SKM-1 (cell line): Measurements from ENCODE around the gene TMEM191C.
"Not testable (repeated sequence)": the region's sequence is repeated elsewhere in the genome, so short reads cannot be mapped to it uniquely, and the experiment has no call there.

Experiments used
- DNase-seq: peaks from one replicate; lab custom pipeline; 2025; ENCODE audit not compliant: unreplicated experiment; lab: John Stamatoyannopoulos, UW

The TMEM191C gene

DNA sequence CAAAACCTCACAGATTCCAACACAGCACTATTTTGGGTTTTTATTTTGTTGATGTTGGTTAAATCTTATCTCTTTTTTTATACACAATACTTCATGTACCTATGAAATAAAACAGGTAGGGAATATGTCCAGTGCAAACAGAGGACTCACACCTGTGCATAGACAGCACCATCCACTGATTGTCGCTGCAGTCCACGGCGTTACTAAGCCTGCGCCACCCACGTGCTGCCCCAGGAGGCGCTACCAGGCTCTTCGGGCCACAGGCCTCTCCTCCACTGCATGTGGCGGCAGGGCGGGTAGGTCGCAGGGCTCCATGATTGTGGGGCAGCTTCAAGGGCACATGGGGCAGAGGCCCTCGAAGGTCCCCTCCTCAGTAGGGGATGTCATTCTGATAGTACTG is 5.8 kb downstream of the TMEM191C start:
- not testable (repeated sequence) for DNase-seq

DNA sequence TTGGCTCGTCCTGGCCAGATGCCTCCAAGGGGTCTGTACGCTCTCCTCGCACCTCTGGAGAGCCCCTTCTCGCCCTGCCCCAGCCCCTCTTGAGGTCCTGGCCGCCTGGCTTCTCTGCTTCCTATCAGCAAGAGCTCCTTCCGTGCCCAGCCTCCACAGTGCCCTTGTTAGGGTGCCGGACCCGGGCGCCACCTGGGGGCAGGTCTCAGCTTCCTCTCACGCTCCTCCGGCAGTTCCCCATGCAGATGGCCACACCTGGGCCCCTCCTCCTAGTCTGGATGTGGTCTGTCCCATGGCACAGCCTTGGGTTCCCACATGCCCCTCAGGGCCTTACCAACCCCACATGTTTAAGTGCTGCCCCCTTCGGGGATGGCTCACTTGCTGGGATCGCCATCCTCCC is 6.5 kb downstream of the TMEM191C start:
- not testable (repeated sequence) for DNase-seq

DNA sequence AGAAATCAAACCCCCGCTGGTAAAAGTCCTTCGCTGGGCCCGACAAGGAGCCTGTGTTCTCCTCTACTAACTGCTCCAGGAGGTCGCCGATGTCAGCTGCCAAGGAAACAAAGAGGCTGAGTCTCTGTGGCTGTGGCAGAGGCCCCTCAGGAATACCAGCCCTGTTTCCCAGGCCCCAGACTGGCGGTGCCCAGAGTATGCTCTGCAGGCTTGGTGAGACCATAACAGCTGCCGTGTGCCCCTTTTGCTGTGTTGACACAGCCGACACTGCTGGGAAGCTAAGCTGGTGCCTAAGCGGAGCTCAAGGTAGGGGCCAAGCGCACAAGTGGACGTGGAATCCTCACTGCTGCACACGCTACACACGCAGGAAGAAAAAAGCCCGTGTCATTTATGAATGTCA is 16.9 kb downstream of the TMEM191C start:
- DNase-seq, result not testable (repeated sequence)

DNA sequence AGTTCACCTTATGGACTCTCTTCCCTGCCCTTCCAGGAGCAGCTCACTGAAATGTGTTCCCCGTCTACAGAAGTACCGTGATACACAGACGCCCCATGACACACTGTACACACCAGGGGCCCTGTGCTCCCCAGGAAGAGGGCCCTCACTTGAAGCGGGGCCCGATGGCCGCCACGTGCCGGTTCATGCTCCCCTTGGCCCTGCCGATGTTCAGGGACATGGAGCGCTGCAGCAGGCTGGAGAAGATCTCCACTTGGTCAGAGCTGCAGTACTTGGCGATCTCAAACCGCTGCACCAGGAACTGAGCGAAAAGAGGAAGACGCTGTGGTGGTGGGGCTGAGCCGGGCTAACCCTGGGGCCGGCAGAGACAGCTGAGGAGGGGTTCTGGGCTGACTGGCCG is 20.5 kb downstream of the TMEM191C start:
- not testable (repeated sequence) for DNase-seq

DNA sequence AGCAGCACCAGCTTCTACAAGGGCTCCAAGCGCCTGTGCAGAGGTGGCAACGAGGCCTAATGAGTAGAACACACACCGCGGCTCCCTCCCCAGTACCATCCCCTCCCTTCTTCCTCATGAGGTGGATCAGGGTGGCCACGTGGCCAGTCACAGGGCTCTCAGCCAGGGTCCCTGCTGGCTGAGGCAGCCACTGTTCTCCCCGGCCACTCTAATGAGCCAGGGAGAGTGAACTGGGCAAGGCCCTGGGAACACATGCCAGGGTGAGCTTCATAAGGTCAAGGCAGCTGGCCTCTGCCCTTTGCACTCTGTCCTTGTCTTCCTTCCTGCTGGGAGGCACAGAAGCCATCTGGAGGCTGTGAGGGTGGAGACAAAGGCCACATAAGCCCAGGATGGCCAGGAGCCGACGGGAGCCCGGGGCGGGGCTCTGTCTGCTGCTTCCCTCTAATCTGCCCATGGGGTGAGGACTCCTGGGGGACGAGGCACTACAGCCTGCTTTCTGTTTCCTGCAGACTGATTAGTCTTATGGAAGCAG is 22.0 kb downstream of the TMEM191C start:
- not testable (repeated sequence) for DNase-seq

DNA sequence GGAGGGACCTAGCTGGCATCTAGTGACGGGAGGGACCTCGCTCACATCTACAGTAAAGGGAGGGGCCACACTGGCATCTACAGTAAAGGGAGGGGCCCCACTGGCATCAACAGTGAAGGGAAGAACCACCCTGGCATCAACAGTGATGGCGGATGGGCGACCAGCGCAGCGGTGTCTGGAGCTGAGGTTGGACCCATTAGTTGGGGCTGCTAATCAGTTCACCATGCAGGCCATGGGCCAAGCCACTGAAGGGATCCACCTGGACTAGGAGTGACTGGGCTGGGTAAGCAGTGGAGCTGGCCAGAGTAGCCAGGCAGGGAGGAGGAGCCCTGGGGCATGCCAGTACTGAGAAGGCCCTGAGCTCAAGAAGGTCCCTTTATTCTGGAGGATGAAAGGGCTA is 23.4 kb downstream of the TMEM191C start:
- not testable (repeated sequence) for DNase-seq

DNA sequence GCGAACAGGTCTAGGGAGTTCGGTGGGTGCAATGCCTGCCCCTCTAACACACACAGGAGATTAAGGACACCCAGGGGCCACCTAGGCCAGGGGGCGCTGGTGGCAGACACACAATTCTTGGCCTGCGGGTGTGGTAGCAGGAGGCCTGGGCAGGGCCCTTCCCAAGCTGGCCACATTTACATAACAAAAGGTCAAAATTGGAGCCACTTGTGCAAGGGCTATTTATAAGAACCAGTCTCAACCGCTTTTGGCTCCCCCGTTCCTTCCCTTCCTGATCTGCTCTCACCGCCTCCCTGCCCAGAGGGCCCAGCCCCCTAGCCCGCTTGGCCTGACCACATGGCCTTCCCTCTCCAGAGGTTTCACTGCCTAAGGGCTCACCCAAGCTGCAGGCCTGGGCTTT is 25.1 kb downstream of the TMEM191C start:
- DNase-seq, result not testable (repeated sequence)

DNA sequence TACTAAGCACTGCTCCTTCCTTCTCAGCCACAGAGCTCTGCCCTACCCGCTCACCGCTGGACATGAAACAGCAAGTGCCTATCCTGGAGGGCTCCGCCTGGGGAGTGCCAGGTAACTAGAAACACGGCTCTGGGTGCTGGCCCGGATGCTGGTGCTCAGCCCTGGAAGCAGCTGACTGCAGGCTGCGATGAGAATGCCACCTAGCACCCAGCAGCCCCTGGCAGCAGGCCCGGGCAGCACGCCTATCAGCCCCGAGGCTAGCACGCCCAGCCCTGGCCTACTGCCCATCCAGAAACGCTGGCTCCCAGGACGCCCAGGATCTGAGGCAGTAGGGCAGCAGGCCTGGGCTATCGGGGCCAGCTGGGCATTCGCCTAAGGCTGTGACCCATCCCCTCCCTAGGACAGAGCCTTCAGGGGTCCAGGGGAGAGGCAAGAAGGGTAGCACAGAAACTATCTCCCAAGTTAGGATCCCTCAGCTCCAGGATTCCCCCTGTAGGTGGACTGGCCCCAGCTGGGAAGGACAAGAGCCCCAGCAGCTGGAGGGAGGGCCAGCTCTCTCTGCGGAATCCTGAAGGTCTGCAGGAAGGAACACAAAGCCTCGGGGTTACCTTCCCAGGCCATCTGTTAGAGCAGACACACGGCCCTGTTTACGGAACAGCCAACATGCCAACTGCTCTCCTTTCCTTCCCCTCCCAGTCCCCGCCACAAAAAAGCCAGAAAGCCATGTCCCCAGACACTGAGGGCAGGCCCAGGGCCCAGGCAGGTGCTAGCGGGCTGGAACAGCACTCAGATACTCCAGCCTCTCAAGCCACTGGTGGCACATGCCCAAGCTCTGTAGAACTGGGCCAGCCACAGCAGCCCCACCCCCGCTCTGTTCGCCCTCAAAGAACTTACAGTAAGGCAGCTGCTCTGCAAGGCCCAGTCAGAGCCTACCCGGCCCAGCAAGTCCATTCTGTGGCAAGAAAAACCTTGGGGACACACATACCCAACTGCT is 26.9 kb downstream of the TMEM191C start:
- not testable (repeated sequence) for DNase-seq

DNA sequence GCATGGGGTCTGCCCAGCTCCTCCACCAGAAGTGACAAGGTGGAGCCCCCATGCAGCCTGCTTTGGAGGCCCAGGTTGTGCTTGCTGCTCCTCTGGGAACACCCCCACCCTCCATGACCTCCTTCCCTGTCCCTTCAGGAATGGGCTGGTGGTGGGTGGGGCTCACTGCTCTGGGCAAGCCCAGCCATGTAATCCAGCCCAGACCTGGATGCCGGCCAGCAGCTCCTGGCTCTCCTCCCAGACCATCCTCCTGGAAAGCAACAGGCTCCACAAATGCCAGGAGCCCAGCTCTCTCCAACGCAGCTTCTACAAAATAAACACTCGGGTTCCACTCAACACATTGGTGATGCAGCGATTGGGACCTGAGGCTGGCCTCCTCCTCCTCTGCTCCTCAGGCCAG is 30.8 kb downstream of the TMEM191C start:
- DNase-seq, result not testable (repeated sequence)

DNA sequence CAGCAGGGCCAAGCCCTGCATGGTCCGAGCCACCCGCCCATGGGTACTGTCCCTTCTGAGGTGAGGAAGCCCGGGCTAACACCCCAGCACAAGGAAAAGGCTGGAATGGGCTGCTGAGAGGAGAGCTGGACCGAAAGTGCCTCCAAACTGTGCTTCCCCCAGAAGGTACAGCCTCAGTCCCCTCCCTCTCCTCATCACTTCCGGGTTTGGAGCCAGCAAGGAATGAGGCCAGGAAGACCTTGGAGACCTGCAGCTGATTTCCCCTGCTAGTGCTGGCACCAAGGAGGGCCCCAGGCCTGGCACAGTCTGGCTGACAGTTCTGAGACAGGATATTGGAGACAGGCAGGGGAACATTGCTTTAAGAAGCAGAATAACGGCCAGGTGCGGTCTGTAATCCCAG is 31.3 kb downstream of the TMEM191C start:
- DNase-seq, result not testable (repeated sequence)

DNA sequence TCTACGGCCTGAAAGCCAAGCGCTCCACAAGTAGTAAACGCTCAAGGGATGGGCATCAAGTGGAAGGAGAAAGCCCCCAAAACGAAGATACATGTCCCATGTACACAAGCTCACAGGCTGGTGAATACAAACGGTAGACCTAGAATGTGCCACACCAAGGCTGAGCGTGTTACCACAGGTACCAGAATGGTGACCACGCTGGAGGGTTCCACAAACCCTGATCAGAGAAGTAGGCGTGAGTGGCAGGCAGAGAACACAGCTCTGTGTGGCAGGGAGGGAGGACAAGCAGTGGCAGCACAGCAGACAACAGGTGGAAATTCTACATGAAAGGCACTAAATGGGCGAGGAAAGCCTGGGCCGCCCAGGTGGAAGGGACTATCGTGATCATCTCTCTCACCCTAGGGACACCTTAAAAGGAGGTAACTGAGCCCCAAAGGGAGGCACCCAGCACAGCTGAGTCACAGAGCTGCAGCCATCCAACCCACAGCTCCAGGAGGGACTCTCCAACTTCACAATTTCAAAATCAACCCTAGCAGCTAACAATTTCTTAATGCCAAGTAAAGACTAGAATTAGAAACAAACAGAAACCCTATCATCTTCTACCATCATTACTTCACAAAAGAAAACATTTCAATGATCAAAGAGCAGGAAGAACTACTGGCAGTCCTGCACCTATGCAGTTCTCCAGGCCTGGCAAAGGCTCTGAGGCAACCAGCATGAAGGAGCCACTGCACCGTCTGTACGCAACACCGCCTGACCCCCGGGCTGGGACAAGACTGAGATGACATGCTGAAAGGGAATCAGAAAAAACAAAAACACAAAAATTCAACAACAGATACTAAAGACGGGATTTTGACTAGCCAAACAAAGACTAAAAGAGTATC is 32.7 kb downstream of the TMEM191C start:
- DNase-seq, result not testable (repeated sequence)

DNA sequence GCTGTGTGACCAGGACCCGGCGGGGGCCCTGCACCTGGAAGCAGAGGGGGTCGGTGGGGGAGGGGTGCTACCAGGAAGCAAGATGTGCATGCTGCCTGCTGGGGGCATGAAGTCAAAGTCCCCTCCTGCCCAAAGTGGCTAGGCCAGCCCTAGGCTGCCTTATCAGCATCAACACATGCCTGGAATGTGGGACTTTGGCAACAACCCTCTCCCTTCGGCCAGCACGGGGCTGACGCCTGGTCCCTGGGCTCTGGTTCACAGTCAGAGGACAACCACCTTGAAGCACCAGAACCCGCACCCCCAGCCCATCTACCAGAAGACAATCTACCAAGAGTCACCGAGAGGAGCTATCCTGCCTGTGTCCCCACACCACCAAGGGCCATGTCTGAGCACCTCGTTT is 43.2 kb downstream of the TMEM191C start:
- DNase-seq, result not testable (repeated sequence)

DNA sequence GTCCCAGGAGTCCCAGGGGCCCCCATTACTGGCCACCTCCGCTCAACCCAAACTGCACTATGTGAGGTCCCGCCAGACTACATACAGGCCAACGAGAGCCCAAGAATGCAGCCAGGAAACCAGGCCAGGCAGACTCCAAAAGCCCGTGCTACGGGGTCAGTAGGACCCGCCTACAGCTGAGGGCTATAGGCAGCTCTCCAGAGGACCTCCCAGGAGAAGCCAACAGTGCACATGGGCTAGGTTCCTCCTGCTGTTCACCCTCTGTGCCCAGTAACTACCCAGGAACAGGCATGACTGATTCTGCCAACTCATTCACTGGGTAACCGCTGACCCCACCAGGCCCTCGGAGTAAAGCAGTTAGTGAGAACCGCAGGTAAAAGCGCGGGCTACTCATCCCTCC is 44.8 kb downstream of the TMEM191C start:
- not testable (repeated sequence) for DNase-seq

DNA sequence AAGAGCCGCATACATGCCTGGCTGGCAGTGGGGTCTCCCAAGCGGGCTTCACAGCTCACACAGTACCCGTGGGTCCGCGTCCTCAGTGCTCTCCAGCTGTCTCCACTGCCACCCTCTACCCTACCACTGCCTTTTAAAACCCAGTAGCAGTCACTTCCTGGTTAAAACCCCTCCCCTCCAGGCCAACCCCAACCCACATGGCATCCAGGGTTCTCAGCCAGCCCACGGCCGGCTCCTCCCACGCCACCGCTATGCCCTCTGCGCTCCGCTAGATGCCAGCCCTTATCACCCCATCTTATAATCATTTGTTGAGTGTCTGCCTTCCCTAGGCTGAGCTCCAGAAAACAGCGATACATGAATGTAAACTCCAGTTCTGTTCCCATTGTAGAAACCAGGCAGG is 46.9 kb downstream of the TMEM191C start:
- not testable (repeated sequence) for DNase-seq

DNA sequence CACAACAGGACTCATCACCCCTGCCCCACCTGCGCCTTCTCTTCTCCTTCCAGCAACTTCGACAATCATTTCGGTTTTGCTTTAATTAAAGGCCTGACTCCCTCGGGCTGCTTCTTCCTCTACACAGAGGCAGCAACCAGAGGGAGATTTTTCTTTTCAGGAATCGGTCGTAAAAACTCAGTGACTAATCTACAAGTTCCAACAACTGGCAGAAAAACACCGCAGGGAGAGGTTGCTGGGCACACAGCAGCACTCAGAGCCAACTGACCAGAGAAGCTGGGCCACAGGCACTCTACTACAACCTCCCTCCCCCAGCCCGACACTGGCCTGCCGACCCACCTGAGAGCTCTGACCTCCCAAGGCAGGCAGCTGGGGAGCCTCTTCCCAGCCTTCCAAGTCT is 48.0 kb downstream of the TMEM191C start:
- not testable (repeated sequence) for DNase-seq

DNA sequence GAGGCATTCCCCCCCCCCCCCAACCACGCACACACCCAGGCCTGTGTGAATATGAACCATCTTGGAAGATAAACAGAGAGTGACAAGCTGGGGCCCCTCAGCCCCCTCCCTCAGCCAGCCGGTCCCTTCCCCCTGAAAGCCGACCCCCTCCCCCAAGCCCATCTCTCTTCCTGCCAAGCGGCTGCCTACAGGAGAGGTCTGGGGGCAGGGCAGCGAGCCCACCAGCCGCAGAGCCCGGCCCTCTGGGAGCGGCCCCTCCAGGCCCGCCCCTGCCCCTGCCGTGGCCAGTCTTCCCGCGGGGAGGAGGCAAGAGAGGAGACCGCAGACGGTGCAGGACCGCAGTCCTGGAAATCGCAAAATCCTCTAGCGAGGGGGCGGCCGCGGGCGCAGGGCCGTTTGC is 49.3 kb downstream of the TMEM191C start:
- DNase-seq, result not testable (repeated sequence)

DNA sequence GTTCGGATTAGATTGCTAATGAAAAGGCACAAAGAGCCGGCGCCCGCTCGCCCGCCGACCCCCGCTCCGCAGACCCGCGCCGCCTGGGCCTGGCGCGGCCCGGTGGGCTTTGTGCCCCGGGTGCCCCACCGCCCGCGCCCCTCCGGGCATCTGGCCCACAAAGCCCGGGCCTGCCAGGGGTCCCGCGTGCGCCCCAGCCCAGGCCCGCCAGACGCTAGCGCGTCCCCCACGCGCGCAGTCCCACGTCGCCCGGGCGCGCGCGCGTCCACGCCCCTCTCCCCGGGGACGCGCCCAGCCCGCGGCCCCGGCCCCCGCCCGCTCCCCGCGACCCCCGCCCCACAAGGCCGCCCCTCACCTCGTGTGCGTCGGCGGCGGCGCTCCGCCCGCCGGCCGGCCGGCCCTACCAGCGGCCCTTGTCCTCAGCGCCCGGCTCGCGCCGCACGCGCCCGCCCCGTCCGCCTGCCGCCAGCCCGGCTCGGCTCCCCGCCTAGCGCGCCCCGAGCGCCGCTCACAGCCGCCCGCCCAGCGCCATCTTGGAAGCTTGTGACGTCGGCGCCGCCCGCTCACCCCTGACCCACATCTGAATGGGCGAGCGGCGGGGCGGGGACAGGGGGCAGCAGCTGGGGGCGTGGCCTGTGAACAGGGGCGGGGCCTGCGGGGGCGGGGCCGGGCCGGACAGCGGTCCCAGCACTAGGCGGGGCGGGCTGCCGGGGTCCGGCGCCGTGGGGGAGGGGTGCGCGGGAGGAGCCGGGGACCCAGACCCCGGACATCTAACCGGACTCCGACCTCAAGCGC is 50.0 kb downstream of the TMEM191C start:
- DNase-seq, result not testable (repeated sequence)
